Stimulated activated CD8-positive, alpha-beta memory T cell treated with anti-CD3 and anti-CD28 coated beads, Interleukin-7, amount 100 ng/mL, for 24 hours (primary cell): Measurements from ENCODE around the gene NFKB1.
"Not testable (repeated sequence)": the region's sequence is repeated elsewhere in the genome, so short reads cannot be mapped to it uniquely, and the experiment has no call there.

Experiments used
- DNase-seq: peaks from one replicate; pipeline ENCODE4 v3.0.0-alpha.2; 2020; ENCODE audit warnings: low read depth

NFKB1 gene

DNA sequence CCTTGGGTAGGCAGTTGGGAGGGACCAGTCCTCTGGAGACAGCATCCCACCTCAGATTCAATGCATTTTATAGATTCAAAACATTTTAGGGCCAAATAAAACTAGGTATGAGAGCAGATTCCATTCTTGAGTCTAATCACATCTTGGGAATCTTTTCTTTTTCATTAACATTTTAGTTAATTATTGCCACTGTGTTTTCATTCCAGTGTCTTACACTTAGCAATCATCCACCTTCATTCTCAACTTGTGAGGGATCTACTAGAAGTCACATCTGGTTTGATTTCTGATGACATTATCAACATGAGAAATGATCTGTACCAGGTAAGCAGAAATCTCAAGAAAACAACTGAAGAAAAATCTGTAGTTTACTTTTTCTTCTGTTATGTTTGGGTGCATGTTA lies 99.5 kb downstream of the NFKB1 start:
- DNase-seq, result no peak

DNA sequence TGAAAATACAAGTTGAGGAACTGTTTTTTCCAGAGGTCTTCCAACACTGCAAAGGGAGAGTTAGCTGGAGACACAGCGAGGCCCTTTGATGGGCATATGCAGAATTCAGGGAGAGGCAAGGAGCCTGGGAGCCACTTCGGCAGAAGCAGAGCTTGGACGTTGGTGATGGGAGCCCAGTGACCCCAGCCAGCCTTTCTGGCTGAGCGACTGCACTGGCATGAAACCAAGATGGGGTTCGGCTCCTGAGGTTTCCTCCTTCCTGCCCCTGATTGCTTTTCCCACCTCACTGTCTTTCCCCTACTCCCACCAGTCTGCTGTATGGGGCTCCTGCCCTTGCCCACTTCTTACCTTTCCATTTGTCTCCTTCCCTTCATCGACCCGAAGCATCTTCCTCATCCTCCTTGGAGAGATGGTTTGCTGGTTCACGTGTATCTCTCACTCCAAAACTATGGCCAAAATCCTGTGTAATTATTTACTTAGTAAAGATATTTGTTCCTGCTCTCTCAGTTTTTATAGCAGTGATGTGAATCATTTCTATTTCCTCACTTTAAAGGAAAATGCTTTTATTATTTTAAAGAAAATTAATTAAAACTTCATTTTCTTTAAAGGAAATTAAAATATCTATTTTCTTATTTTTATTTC lies 100.5 kb downstream of the NFKB1 start:
- no peak for DNase-seq

DNA sequence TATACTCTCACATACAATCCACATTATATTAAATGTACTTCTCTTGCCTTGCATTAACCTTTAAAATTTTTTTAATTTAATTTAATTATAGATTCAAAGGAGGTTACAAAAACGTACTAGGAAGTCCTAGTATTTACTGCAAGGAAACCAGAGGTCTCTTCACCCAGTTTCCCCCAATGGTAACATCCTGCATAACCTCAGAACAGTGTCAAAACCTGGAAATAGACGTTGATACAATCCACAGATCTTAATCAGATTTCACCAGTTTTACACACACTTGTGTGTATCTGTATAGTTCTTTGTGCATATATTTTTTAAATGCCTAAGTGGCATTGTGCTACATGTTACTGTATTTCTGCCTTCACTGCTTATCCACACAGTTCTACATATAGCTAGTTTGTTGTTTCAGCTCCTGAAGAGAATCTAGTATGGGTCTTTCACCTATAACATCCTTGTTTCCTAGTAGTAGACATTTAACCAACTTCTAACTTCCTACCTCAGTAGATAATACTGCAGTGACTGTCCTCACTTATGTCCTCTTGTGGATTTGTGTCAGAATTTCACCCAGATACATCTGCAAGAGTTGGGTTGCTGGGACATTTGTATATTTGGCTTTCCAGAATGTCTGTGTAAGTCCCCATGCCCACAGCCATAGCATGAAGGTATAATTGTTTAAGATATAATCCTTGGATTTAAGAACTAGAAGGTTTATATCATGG lies 103.2 kb downstream of the NFKB1 start:
- DNase-seq, result no peak

DNA sequence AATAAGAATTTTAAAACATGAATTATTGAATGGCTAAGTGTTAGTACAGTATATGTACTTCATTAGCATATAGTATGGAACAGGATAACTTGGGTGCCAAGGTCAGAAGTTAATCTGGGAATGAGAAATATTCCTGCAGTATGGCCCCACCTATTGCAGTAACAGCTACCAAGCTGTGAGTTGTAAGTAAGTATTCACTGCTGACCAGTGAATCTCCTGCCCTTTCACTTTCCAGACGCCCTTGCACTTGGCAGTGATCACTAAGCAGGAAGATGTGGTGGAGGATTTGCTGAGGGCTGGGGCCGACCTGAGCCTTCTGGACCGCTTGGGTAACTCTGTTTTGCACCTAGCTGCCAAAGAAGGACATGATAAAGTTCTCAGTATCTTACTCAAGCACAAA lies 105.1 kb downstream of the NFKB1 start:
- no peak for DNase-seq

DNA sequence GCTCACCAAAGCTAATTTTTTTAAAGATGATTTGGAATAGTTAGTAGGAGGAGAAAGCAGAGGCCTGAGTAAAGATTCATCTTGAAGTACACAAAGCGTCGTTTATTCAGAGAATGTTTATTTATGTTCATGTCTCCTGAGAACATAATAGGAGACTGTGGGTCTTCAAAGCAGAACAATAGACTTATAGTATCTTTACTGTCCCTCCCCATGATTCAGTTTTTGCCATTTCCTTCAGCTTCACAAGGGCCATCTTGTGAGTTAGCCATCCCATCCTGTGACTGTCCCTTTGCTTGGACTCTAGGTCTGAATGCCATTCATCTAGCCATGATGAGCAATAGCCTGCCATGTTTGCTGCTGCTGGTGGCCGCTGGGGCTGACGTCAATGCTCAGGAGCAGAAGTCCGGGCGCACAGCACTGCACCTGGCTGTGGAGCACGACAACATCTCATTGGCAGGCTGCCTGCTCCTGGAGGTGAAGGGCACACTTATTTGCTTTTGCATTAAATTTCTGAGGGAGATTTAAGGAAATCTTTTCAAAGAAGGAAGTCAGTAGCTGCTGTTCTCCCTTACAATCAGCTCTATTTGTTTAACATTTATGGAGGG lies 105.8 kb downstream of the NFKB1 start:
- no peak for DNase-seq

DNA sequence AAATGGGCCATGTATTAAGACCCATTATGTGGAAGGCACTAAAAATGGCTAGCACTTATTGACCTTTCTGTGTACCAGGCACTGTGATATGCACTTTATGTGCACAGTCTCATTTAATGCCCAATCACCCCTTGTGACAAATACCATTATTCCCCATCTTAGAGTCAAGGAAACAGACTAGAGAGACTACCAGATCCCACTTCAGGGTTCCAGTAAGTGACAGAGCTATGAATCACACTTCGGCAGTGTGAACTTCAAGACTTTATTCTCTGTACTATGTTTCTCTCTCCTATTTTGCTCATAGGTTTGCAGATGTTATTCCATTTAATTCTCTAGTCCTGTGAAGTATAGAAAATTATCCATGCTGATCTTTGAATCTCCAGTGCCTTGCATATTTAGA lies 107.0 kb downstream of the NFKB1 start:
- no peak for DNase-seq

DNA sequence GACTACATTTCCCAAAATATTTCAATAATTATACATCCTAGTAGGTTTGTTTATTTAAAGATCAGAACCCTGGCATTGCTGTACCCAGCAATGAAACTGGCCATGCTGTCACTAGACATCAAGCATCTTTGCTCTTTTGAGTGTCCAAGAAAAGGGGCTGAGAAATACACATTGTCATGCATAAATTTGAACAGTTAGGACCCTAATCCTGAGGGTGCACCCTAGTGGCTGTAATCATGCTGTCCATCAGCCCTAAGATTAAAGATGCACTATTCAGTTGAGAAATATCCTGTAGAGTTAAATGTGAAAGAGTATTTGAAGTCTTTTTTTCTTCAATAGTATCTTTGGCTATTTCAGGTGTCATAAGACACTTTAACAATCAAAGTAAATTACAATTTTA lies 108.8 kb downstream of the NFKB1 start:
- no peak for DNase-seq

DNA sequence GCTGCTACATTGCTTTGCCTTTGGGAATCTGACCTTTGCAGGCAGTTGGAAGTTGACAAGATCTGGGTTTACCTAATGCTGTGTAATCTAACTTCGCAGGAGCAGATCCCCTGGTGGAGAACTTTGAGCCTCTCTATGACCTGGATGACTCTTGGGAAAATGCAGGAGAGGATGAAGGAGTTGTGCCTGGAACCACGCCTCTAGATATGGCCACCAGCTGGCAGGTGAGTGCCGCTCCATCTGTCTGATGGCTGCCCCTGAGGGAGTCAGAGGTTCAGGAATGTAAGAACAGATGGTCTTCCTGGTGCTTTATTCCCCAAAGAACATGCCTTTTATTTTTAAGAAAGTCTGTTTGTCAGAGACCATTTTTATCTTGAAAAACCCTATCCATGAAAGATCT lies 109.3 kb downstream of the NFKB1 start:
- no peak for DNase-seq

DNA sequence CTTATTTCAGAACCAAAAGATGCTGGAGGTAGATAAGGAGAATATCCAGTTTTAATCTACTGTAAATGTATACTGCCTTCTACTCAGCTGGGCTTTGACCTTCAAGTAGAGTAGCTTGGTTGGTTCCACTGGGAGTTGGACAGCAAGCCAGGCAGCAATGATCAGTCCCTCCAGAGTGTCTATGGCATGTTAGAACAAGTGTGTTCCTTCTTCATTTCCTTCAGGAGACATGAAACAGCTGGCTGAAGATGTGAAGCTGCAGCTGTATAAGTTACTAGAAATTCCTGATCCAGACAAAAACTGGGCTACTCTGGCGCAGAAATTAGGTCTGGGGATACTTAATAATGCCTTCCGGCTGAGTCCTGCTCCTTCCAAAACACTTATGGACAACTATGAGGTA lies 111.1 kb downstream of the NFKB1 start:
- DNase-seq, result no peak

DNA sequence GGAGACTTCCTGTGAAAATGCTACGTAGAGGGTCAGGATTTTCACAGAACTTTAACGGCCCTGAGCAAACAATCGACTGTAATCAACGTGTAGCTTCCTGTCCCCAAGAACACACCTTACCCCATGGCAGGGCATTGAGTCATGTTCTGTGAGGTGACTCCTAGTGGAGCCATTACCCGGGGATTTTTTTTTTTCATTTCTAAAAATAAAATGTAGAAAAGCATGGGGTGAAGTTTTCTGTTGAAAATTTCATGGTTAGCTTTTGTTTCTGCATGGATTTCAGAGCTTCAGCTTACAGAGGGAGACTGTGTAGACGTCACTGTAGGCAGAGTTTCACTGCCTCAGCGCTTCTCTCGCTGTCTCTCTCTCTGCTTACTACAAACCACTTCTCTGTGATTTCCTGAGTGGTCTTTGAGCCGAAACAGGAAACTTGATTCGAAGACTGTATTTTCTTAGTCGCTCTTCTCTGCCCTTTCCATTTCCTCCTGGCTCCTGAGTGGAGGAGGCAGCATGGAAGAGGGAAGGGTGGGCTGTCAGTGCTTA lies 111.7 kb downstream of the NFKB1 start:
- DNase-seq, result no peak

DNA sequence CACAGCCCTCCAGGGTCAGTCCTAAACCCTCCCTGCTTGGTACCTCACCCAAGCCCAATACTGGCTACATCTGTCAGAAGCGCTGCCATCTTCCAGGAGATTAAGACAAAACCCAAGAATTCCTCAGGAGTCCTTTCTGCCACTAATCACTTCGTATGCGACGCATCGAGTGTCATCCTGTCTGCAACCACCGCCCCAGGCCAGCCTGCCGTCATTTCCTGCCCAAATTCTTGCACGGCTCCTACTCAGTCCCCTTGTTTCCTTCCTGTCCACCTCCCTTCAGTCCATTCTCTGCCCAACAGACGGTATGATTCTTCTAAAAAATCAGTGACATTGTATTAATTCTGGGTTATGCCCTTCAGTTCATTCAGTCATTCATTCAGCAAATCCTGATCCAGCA lies 113.6 kb downstream of the NFKB1 start:
- no peak for DNase-seq

DNA sequence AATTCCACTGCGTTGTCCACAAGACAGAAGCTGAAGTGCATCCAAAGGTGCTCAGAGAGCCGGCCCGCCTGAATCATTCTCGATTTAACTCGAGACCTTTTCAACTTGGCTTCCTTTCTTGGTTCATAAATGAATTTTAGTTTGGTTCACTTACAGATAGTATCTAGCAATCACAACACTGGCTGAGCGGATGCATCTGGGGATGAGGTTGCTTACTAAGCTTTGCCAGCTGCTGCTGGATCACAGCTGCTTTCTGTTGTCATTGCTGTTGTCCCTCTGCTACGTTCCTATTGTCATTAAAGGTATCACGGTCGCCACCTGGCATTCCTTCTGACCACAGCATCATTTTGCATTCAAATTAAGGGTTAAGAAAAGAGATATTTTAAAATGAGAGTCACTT lies 115.5 kb downstream of the NFKB1 start:
- DNase-seq, result no peak

DNA sequence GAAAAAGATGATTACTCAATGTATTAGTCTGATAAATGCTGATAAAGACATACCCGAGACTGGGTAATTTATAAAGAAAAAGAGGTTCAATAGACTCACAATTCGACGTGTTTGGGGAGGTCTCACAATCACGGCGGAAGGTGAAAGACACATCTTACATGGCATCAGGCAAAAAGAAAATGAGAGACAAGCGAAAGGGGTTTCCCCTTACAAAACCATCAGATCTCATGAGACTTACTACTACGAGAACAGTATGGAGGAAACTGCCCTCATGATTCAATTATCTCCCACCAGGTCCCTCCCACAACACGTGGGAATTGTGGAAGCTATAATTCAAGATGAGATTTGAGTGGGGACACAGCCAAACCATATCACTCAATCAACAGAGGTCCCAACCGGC lies 117.9 kb downstream of the NFKB1 start:
- not testable (repeated sequence) for DNase-seq

DNA sequence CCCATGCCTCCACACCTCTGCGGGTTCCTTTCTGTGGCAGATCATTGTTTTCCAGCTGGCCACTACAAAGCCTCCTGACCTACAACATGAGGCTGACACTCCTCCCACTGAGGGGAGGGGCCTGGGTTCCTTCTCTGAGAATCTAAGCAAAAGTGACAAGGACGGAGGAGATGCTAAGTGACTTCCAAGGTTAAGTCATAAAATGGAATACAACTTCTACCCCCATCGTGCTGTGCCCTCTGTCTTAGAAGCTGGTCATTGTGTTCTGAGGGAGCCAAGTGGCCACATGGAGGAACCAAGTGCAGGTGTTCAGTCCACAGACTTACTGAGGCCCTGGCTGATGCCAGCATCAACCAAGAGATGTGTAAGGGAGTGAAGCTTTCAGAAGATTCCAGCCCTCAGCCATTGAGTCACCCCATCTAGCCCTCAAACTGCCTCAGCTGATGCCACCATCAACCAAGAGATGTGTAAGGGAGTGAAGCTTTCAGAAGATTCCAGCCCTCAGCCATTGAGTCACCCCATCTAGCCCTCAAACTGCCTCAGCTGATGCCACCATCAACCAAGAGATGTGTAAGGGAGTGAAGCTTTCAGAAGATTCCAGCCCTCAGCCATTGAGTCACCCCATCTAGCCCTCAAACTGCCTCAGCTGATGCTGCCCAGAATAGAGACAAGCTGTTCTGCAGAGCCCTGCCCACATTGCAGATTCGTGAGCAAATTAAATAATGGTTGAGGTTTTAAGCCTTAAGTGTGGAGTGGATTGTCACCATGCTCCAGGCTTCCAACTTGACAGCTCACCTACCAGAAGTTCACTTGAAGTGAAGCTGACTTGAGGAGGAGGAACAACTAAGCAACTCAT lies 118.8 kb downstream of the NFKB1 start:
- not testable (repeated sequence) for DNase-seq

DNA sequence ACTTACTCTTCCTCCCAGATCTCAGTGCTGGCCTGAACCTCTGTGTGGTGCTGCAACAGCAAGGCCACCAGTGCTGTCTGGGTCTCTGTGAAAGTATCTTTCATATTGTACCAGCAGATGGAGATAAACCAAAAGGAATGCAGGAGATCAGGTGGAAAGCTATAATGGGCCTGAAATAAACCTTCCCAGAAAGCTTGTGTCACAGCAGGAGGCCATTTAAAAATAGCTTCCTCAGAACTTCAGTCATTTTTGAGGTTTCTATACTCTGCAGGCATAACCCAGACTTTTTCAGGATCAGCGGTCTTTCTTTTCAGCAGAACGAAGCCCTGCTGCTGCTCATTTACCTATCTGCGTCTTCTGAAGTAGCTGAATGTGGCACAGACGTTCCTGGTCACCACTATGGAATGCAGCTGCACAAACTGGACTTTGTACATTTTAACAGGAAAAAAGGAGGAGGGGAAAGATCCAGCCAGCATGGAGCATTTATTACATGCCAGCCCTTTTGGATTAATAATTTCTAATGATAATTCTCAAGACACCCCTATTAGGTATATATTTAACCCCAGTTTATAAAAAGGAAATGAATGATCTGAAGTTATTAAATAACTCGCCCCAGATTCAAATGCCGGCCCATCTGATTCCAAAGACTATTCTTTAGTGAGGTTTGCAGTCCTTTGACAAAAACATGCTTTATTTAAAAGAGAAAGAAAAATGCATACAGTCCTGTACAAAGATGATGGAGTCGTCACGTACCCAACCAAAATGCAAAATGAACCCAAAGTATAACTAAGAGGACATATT lies 119.7 kb downstream of the NFKB1 start:
- no peak for DNase-seq

DNA sequence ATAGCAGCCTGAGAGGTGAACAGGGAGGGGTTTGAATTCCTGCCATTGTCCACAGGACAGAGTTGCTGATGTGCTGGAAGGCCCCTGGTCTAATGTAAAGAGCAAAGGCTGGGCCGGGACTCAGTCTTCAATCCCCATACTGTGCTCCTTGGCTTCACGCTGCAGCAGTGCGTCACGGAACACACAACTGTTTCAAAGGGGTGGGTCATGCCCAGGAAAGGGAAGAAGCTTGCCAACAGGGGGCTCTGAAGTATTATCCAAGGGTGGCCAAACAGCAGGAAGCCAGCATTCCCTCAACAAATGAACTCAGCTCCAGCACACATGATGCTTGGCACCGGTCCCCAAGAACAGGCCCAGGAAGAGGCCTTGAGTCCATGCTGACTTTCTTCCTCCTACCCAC lies 122.5 kb downstream of the NFKB1 start:
- DNase-seq, result no peak

DNA sequence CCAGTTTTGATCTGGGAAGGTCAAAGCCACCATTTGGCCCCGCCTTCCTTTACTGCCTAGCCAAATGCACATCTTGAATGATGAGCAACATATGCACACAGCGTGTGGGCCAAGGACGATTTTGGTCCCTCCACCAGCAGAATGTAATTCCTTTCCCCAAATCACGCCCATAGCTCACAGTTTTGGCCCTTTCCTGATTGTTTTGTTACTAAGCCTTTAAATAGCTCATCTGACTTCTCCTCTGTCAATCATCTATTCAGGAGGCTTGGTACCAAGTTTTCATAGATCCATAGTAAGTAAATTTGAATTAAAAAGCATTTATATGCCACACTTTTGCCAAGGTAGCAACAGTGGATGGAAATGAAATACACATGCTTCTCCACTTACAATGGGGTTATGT lies 123.3 kb downstream of the NFKB1 start:
- DNase-seq, result no peak

DNA sequence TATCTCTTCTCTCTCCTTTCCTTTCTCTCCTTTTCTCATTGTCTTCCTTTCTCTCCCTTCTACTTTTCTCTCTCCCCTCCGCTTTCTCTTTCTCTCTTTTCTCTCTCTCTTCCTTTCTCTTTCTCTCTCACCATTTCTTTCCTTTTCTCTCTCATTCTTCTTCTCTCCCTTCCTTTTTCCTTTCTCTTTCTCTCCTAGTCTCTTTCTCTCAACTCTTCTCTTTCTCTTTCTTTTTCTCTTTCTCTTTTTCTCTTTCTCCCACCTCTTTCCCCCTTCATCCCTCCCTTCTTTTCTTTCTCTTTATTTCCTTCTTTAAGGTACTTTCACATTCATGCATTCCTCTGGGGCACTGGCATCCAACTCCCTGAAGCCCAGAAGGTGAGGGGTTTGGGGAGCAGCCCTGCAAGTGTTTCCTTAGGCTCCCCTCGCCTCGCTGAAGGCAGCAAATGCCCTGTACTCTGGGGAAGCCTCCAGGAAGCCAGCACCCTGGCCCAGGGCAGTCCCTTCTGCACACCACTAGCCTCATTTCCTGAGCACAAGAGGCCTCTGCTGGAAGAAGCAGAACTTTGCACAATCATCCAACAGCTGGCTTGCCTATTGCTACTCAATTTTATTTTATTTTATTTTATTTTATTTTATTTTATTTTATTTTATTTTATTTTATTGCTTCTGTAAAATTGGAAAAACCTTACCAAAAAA lies 124.2 kb downstream of the NFKB1 start:
- no peak for DNase-seq

DNA sequence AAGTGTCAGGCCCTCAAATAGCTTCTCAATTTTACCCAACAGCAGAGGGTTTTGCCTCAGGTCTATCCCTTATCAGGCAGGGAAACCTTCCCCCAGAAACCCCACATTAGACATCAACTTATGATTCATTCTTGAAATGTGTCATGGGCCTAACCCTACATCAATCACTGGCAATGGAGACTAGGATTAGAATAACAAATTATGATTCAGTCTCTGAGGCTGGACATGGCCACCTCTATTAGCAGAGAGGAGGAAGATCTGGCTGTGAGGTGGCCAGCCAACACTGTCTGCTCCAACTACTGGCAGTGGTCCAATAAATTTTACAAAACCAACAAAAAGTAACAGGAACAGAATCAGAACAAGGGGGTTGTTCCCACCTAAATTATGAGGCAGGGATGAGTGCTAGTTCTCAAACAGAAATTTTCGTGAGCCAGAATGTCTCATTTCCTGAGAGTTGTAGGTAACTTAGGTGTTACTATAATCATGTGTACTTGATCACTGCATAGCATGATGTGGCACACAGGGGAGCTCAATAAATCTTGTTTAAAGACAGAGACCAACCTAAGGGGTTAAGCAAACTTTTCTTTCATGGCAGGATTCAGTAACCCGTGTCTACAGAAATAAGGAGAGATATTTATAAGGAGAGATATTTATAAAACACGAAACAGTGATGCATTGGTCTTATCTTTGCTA lies 126.8 kb downstream of the NFKB1 start:
- DNase-seq, result no peak

DNA sequence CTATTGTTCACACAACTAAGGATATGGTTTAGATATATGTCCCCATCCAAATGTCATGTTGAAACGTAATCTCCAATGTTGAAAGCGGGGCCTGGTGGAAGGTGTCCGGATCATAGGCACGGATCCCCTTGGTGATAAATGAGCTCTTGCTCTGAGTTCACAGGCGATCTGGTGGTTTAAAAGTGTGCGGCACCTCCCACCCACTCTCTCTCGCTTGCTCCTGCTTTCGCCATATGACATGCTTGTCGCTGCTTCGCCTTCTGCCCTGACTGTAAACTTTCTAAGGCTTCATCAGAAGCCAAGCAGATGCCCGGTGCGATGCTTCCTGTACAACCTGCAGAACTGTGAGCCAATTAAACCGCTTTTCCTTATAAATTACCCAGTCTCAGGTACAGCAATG lies 128.5 kb downstream of the NFKB1 start:
- DNase-seq, result no peak
